ENCODE data around the gene ATP8B2.
"Not testable (repeated sequence)": the region's sequence is repeated elsewhere in the genome, so short reads cannot be mapped to it uniquely, and the experiment has no call there.

ATP8B2 gene

GRCh38 chr1:154346276-154346917 lies 21.1 kb downstream of the ATP8B2 start:
- no peak for DNase-seq (ENCODE audit: low read depth)

- DNase-seq (ENCODE audit: low read depth) = no peak
Observed at GRCh38 chr1:154347961-154348360, 22.6 kb downstream of the ATP8B2 start.

- DNase-seq (ENCODE audit: low read depth) = no peak
Observed at GRCh38 chr1:154348429-154349076, 23.2 kb downstream of the ATP8B2 start.

GRCh38 chr1:154349121-154349520 lies 23.8 kb downstream of the ATP8B2 start:
- no peak for DNase-seq (ENCODE audit: low read depth)

GRCh38 chr1:154350383-154350782 lies 25.1 kb downstream of the ATP8B2 start:
- no peak for DNase-seq (ENCODE audit: low read depth)

GRCh38 chr1:154351363-154352068 lies 26.2 kb downstream of the ATP8B2 start:
- no peak for DNase-seq (ENCODE audit: low read depth)

- no peak for DNase-seq (ENCODE audit: low read depth)
Observed at GRCh38 chr1:154352245-154352580, 26.9 kb downstream of the ATP8B2 start.

GRCh38 chr1:154352581-154353459 lies 27.5 kb downstream of the ATP8B2 start:
- peak; percentile 31 for DNase-seq (ENCODE audit: low read depth)

- no peak for DNase-seq (ENCODE audit: low read depth)
Observed at GRCh38 chr1:154353460-154353904, 28.2 kb downstream of the ATP8B2 start.

GRCh38 chr1:154353966-154354365 lies 28.6 kb downstream of the ATP8B2 start:
- DNase-seq (ENCODE audit: low read depth) = no peak

- no peak for DNase-seq (ENCODE audit: low read depth)
Observed at GRCh38 chr1:154358519-154358918, 33.2 kb downstream of the ATP8B2 start.

GRCh38 chr1:154360288-154360687 lies 35.0 kb downstream of the ATP8B2 start:
- no peak for DNase-seq (ENCODE audit: low read depth)

GRCh38 chr1:154360881-154361280 lies 35.6 kb downstream of the ATP8B2 start:
- not testable (repeated sequence) for DNase-seq (ENCODE audit: low read depth)

- DNase-seq (ENCODE audit: low read depth) = no peak
Observed at GRCh38 chr1:154361357-154361756, 36.0 kb downstream of the ATP8B2 start.

GRCh38 chr1:154371436-154371835 lies 46.1 kb downstream of the ATP8B2 start:
- no peak for DNase-seq (ENCODE audit: low read depth)

GRCh38 chr1:154373777-154374357 lies 48.5 kb downstream of the ATP8B2 start:
- DNase-seq (ENCODE audit: low read depth) = not testable (repeated sequence)

- no peak for DNase-seq (ENCODE audit: low read depth)
Observed at GRCh38 chr1:154379301-154379700, 54.0 kb downstream of the ATP8B2 start.

- DNase-seq (ENCODE audit: low read depth) = no peak
Observed at GRCh38 chr1:154384650-154385489, 59.5 kb downstream of the ATP8B2 start.

- DNase-seq (ENCODE audit: low read depth) = peak; percentile 57
Observed at GRCh38 chr1:154386643-154387352, 61.5 kb downstream of the ATP8B2 start.

GRCh38 chr1:154391086-154391770 lies 65.9 kb downstream of the ATP8B2 start:
- DNase-seq (ENCODE audit: low read depth) = no peak

Data from T follicular helper cell (primary cell).